ENCODE results near the gene HES6.

Gene HES6

GRCh38 chr2:238235331-238235732 lies 4.5 kb downstream of the HES6 start:
- no peak for DNase-seq (ENCODE audit: low read depth, low spot score)

GRCh38 chr2:238233625-238234024 lies 6.2 kb downstream of the HES6 start:
- no peak for DNase-seq (ENCODE audit: low read depth, low spot score)

GRCh38 chr2:238231809-238232208 lies 8.0 kb downstream of the HES6 start:
- DNase-seq (ENCODE audit: low read depth, low spot score), result no peak

GRCh38 chr2:238231251-238231793 lies 8.5 kb downstream of the HES6 start:
- no peak for DNase-seq (ENCODE audit: low read depth, low spot score)

- DNase-seq (ENCODE audit: low read depth, low spot score), result no peak
Measured at GRCh38 chr2:238230699-238231098, 9.1 kb downstream of the HES6 start.

GRCh38 chr2:238228700-238229099 lies 11.1 kb downstream of the HES6 start:
- DNase-seq (ENCODE audit: low read depth, low spot score), result no peak

- no peak for DNase-seq (ENCODE audit: low read depth, low spot score)
Measured at GRCh38 chr2:238227587-238228032, 12.2 kb downstream of the HES6 start.

GRCh38 chr2:238226698-238227586 lies 12.9 kb downstream of the HES6 start:
- no peak for DNase-seq (ENCODE audit: low read depth, low spot score)

GRCh38 chr2:238225911-238226697 lies 13.7 kb downstream of the HES6 start:
- no peak for DNase-seq (ENCODE audit: low read depth, low spot score)

GRCh38 chr2:238225121-238225520 lies 14.7 kb downstream of the HES6 start:
- no peak for DNase-seq (ENCODE audit: low read depth, low spot score)

- DNase-seq (ENCODE audit: low read depth, low spot score), result no peak
Measured at GRCh38 chr2:238224356-238225035, 15.3 kb downstream of the HES6 start.

GRCh38 chr2:238220892-238221521 lies 18.8 kb downstream of the HES6 start:
- DNase-seq (ENCODE audit: low read depth, low spot score), result no peak

GRCh38 chr2:238220274-238220891 lies 19.5 kb downstream of the HES6 start:
- no peak for DNase-seq (ENCODE audit: low read depth, low spot score)

GRCh38 chr2:238216651-238217184 lies 23.1 kb downstream of the HES6 start:
- DNase-seq (ENCODE audit: low read depth, low spot score), result no peak

- no peak for DNase-seq (ENCODE audit: low read depth, low spot score)
Measured at GRCh38 chr2:238207006-238207405, 32.8 kb downstream of the HES6 start.

- DNase-seq (ENCODE audit: low read depth, low spot score), result no peak
Measured at GRCh38 chr2:238203973-238204683, 35.7 kb downstream of the HES6 start.

GRCh38 chr2:238203094-238203972 lies 36.5 kb downstream of the HES6 start, which contains the start of gene ILKAP:
ILKAP (minus strand) TSS chr2:238203695; CDS start chr2:238203553, 142 bp downstream.
- no peak for DNase-seq (ENCODE audit: low read depth, low spot score)

- no peak for DNase-seq (ENCODE audit: low read depth, low spot score)
Measured at GRCh38 chr2:238202326-238203093, 37.3 kb downstream of the HES6 start.

Data from iPS DF 19.7 (cell line).